OCI-LY7 (cell line): ENCODE data around the gene B4GAT1.
A peak's percentile ranks its signal among the peaks of the same experiment; 100 is the strongest.

Experiments used
- EZH2phosphoT487 ChIP-seq: fragments of 200-600 bp; sonication (generic); IDR thresholded peaks from 2 replicates; pipeline ENCODE4 v1.6.1; 2018; ENCODE audit warnings: low read depth, borderline replicate concordance, mild to moderate bottlenecking, mixed run types, antibody characterized with exemption, low read length, moderate library complexity, mixed read lengths
- TF ChIP-seq, protein P1 (sequence below): fragments of 200-600 bp; sonication (generic); conservative IDR thresholded peaks from 2 replicates; pipeline ENCODE4 v1.5.1; 2014; ENCODE audit warnings: mild to moderate bottlenecking, antibody characterized with exemption, low read length, moderate library complexity, mixed read lengths

GRCh38 chr11:66328302-66329144, 18.9 kb downstream of the B4GAT1 start:
- TF ChIP-seq, protein P1, sequence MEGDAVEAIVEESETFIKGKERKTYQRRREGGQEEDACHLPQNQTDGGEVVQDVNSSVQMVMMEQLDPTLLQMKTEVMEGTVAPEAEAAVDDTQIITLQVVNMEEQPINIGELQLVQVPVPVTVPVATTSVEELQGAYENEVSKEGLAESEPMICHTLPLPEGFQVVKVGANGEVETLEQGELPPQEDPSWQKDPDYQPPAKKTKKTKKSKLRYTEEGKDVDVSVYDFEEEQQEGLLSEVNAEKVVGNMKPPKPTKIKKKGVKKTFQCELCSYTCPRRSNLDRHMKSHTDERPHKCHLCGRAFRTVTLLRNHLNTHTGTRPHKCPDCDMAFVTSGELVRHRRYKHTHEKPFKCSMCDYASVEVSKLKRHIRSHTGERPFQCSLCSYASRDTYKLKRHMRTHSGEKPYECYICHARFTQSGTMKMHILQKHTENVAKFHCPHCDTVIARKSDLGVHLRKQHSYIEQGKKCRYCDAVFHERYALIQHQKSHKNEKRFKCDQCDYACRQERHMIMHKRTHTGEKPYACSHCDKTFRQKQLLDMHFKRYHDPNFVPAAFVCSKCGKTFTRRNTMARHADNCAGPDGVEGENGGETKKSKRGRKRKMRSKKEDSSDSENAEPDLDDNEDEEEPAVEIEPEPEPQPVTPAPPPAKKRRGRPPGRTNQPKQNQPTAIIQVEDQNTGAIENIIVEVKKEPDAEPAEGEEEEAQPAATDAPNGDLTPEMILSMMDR: peak; percentile 91
- TF ChIP-seq EZH2phosphoT487: no peak
